IPS-20b (cell line): ENCODE measurements around the gene CLDN19.
"Not testable (repeated sequence)": the region's sequence is repeated elsewhere in the genome, so short reads cannot be mapped to it uniquely, and the experiment has no call there.

Source experiments
- H3K27ac ChIP-seq: one replicate; pipeline ENCODE4 v1.5.1; 2013; ENCODE audit warnings: low read length
- H3K27me3 ChIP-seq: 2 replicates; pipeline ENCODE4 v1.6.1; 2013; ENCODE audit warnings: mild to moderate bottlenecking, low read length, inconsistent platforms; ENCODE audit not compliant: insufficient read depth
- H3K36me3 ChIP-seq: 2 replicates; pipeline ENCODE4 v1.6.1; 2013; ENCODE audit warnings: low read depth, mild to moderate bottlenecking, inconsistent platforms, low read length, moderate library complexity; ENCODE audit not compliant: insufficient read depth
- H3K4me1 ChIP-seq: 2 replicates; pipeline ENCODE4 v1.6.1; 2013; ENCODE audit warnings: mild to moderate bottlenecking, control low read depth, inconsistent platforms, low read length, moderate library complexity; ENCODE audit not compliant: insufficient read depth
- H3K4me3 ChIP-seq: 2 replicates; pipeline ENCODE4 v1.5.1; 2013; ENCODE audit warnings: mild to moderate bottlenecking, low read length, inconsistent platforms
- H3K9ac ChIP-seq: 2 replicates; pipeline ENCODE4 v1.6.1; 2013; ENCODE audit warnings: low read depth, mild to moderate bottlenecking, inconsistent platforms, low read length, moderate library complexity
- H3K9me3 ChIP-seq: 2 replicates; pipeline ENCODE4 v1.6.1; 2013; ENCODE audit warnings: mild to moderate bottlenecking, low read depth, low read length, inconsistent platforms; ENCODE audit not compliant: insufficient read depth

Gene CLDN19

DNA sequence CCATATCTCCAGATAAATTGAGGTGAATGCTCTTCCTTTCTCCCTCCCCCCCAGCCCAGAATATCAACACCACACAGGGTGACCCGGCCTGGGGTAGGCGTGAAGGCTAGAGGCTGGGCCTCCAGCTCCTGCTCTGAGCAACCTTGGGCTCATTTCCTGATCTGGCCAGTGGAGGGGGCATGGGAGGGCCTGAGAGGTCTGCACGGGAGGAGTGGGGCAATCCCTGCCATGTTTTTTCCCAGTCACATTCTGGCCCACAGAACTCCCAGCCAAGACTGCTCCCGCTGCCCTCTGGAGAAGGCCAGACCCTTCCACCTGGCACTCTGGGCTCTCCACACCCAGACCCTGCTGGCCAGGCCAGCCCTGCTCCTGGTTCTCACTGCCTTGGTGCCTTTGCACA is 3.9 kb downstream of the CLDN19 start:
- H3K36me3 ChIP-seq, result no peaks in the 10 kb centered on the region
- H3K4me1 ChIP-seq, result peaks cover 14% of the 10 kb centered on the region; the same call in 1 of the 2 replicates

DNA sequence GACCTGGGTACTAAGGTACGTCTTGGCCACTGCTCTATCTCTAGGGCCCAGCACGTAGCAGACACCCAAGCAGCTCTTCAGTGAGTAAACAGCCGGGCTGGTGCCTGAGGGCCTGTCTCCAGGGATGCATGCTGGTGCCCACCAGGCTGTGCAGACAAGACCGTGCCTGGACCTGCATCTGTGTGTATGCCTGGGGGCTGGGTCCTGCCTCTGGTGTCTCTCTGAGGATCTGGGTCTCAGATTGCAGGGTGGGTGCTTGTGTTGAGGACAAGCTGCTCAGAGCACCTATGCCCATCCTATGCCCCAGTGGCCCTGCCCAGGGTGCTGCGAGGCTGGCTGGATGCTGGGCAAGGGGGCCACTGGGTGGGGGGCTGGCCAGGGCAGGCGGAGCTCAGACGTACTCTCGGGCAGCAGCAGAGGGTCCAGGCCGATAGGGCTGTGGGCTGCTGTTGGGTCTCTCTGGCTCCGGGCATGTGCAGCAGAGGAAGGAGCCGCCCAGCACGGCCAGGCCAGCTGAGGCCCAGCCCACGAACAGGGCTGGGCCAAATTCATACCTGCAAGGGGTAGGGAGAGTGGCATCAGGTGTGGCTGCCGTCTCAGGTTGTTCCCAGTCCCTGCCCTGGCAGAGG is 4.4 kb downstream of the CLDN19 start:
- Histone ChIP-seq H3K9ac (no peak overlapping the region), H3K9me3 (no peaks in the 10 kb centered on the region), H3K4me1 (peaks cover 10% of the 10 kb centered on the region; the same call in 1 of the 2 replicates), H3K27me3 (no peaks in the 10 kb centered on the region), H3K27ac (no peak overlapping the region), H3K4me3 (no peak overlapping the region), H3K36me3 (no peaks in the 10 kb centered on the region)

More for the DNA sequence above, 3.9 kb downstream of the CLDN19 start:
- no peaks in the 10 kb centered on the region for H3K27me3 ChIP-seq
- H3K27ac ChIP-seq, result no peak overlapping the region
- H3K9me3 ChIP-seq, result no peaks in the 10 kb centered on the region
- no peak overlapping the region for H3K9ac ChIP-seq
- H3K4me3 ChIP-seq, result no peak overlapping the region

DNA sequence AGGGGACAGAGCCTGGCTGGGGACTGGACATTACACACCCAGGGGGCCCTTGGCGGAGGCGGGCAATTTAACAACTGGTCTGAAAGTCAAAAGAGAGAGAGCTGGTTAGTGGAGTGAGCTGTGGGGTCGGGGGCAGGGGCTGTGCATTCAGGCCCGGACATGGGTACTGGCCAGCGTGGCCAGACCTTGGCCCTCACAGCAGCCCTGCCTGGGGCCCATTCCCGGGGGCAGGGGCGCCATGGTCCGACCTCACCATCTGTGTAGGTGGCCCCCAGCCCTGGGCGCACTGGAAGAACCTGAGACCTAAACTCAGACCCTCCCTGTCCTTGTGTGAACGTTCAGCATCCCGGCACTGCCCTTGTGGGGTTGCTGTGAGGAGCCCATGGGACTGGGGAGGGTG is 5.0 kb downstream of the CLDN19 start:
- Histone ChIP-seq H3K4me1 (peaks cover 7% of the 10 kb centered on the region; the same call in 1 of the 2 replicates), H3K9me3 (no peaks in the 10 kb centered on the region), H3K36me3 (no peaks in the 10 kb centered on the region), H3K4me3 (no peak overlapping the region), H3K27me3 (no peaks in the 10 kb centered on the region), H3K9ac (no peak overlapping the region), H3K27ac (no peak overlapping the region)

DNA sequence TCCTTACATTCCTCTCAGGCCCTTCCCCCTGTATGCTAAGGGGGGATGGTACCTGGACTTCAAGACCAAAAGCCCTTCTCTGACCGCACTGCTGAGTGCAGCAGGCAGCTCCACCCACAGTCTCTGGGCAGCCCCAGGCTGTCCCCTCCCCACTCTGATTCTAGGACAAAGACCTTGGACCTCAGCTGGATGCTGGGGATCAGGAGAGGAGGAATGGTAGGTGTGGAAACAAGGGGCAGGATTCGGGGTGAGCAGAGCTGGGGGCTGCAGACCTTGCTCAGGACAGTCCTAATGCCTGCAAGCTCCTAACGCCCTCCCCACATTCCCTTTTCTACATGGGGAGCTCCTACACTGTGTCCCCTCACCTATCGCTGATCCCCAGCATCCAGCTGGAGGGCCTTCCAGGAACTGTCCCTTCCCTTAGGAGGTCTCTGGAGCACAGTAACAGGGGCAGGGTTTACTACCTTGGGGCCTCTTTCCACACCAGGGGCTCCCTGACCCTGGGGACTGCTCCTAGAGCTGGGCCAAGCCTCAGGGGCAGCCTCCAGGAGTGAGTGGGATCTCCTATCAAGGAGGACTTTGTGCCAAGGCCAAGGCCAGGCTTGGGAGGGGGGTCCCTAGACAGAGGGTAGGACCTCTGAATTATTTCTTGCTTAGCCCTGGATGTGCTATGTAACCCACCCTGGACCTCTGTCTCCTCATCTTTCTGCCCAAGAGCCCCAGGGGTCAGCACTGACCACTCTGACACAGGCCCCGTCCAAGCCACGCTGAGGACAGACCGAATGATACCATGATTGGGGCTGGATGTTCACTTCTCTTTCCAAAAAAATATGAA is 5.6 kb downstream of the CLDN19 start:
- H3K4me1 ChIP-seq, result peaks cover 1% of the 10 kb centered on the region; the same call in 1 of the 2 replicates
- no peaks in the 10 kb centered on the region for H3K9me3 ChIP-seq
- H3K9ac ChIP-seq, result no peak overlapping the region
- H3K27ac ChIP-seq, result no peak overlapping the region
- no peak overlapping the region for H3K4me3 ChIP-seq
- no peaks in the 10 kb centered on the region for H3K27me3 ChIP-seq
- H3K36me3 ChIP-seq, result no peaks in the 10 kb centered on the region

DNA sequence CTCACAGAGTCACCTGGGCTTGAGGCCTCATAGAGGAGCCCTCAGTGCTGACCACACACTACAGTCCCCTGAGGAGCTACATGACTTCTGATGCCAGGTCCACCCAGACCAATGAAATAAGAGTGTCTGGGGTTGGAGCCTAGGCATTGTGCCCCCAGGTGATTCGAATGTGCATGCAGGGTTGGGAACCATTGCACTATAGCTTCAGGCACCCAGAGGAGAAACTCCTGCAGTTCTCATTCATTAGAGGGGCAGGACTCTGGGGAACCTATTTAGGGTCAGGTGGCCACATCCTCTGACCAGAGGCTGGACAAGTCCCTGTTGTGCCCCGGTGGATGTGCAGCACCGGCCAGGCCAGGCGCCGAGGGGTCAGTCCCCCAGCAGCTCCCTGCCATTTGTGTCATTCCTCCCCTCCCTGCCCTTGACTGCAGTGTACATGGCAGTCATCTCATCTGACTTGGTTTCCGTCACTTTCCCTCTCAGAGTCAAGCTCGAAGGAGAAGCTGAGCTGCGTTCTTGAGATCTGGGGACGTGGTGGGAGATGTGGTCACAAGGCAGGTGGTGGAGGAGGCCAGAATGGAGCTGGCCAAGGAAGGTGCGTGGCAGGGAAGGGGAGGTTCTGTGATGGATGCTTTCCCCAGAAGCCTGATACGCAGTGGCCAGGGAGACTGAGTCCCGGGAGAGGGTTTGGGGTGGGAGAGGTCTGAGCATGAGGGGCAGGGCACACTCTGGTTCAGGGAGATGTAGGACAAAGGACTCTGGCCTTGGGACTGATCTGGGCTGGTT is 6.4 kb downstream of the CLDN19 start:
- H3K9ac ChIP-seq, result no peak overlapping the region
- no peak overlapping the region for H3K27ac ChIP-seq
- H3K4me1 ChIP-seq, result no peaks in the 10 kb centered on the region
- no peak overlapping the region for H3K4me3 ChIP-seq
- H3K27me3 ChIP-seq, result no peaks in the 10 kb centered on the region
- no peaks in the 10 kb centered on the region for H3K9me3 ChIP-seq
- H3K36me3 ChIP-seq, result no peaks in the 10 kb centered on the region

DNA sequence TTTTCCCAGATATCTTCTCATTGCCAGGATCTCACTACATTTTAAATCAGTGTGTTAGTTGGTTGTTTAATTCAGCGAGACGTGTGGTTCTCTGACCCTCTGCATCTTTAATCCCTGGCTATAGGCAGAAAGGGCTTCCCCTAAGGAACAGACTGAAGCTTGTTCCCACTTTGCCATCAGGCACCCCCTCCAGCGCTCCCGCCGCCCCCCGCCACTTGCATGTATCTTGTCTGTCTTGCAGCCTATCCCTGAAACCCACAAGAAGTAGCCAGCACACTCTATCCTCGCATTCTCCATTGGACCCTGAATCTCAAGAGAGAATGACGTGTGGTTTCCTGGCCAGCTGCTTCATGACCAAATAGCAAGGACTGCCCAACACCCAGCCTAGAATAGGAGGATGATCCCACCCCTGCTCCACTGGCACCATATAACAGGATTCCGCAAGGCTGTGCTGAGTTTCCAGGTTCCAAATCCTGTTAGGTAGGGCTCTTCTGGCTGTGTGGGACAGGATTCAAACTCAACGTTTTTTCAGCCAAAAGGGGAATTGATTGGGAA is 7.8 kb downstream of the CLDN19 start:
- Histone ChIP-seq H3K4me1 (no peaks in the 10 kb centered on the region), H3K27ac (no peak overlapping the region), H3K9ac (no peak overlapping the region), H3K27me3 (no peaks in the 10 kb centered on the region), H3K4me3 (no peak overlapping the region), H3K9me3 (no peaks in the 10 kb centered on the region), H3K36me3 (no peaks in the 10 kb centered on the region)

GRCh38 chr1:42731585-42731984 is 8.5 kb downstream of the CLDN19 start:
- Histone ChIP-seq H3K9me3 (no peaks in the 10 kb centered on the region), H3K9ac (no peak overlapping the region), H3K27ac (no peak overlapping the region), H3K36me3 (no peaks in the 10 kb centered on the region), H3K4me3 (no peak overlapping the region), H3K4me1 (no peaks in the 10 kb centered on the region), H3K27me3 (no peaks in the 10 kb centered on the region)

GRCh38 chr1:42730988-42731387 is 9.0 kb downstream of the CLDN19 start:
- no peak overlapping the region for H3K27ac ChIP-seq
- no peaks in the 10 kb centered on the region for H3K36me3 ChIP-seq
- no peaks in the 10 kb centered on the region for H3K4me1 ChIP-seq
- H3K4me3 ChIP-seq, result no peak overlapping the region
- H3K27me3 ChIP-seq, result no peaks in the 10 kb centered on the region
- H3K9me3 ChIP-seq, result no peaks in the 10 kb centered on the region
- H3K9ac ChIP-seq, result no peak overlapping the region

GRCh38 chr1:42730002-42730401 is 10.0 kb downstream of the CLDN19 start:
- H3K9ac ChIP-seq, result no peak overlapping the region
- H3K4me1 ChIP-seq, result no peaks in the 10 kb centered on the region
- no peaks in the 10 kb centered on the region for H3K36me3 ChIP-seq
- H3K9me3 ChIP-seq, result no peaks in the 10 kb centered on the region
- H3K27me3 ChIP-seq, result no peaks in the 10 kb centered on the region
- H3K27ac ChIP-seq, result no peak overlapping the region
- H3K4me3 ChIP-seq, result no peak overlapping the region

- H3K27ac ChIP-seq, H3K4me3 ChIP-seq, H3K9ac ChIP-seq, H3K27me3 ChIP-seq, H3K36me3 ChIP-seq, H3K9me3 ChIP-seq, H3K4me1 ChIP-seq: not testable (repeated sequence)
These were observed 14.2 kb downstream of the CLDN19 start for GRCh38 chr1:42725820-42726219.

DNA sequence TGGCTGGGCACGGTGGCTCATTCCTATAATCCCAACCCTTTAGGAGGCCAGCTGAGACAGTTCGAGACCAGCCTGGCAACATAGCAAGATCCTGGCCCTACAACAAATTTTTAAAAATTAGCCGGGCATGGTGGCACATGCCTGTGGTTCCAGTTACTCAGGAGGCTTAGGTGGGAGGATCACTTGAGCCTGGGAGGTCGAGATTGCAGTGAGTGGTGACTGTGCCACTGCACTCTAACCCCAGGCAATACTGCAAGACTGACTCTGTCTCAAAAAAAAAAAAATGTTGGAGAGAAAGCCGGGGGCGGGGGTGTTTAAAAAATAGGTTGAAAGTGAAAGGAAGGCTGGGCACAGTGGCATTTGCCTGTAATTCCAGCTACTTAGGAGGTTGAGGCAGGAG is 16.5 kb downstream of the CLDN19 start:
- no peaks in the 10 kb centered on the region for H3K36me3 ChIP-seq
- H3K4me1 ChIP-seq, result no peaks in the 10 kb centered on the region
- H3K27me3 ChIP-seq, result no peaks in the 10 kb centered on the region
- no peak overlapping the region for H3K9ac ChIP-seq
- H3K4me3 ChIP-seq, result no peak overlapping the region
- H3K9me3 ChIP-seq, result no peaks in the 10 kb centered on the region
- H3K27ac ChIP-seq, result no peak overlapping the region
